Upper lobe of left lung (tissue), 6 donors: ENCODE results near the gene FHOD3. TPM values are rescaled to one million over a fixed set of nuclear protein-coding genes. Genes with fewer than 3 reads are reported as not detected.

ENCODE experiments used
- ATAC-seq, 2 donors: fragments of 200-7000 bp; cut with Tn5 transposase; one replicate each; pipeline ENCODE4 v1.9.1; 2022; ENCODE audit warnings: mild to moderate bottlenecking in 2 of 2, moderate library complexity in 2 of 2; ENCODE audit not compliant: low FRiP score in 2 of 2
- DNase-seq, 2 donors: peaks; one replicate each; pipeline ENCODE4 v3.0.0-alpha.2; 2019 to 2020
- H3K27ac ChIP-seq, 4 donors: fragments of 200-600 bp; sonication (generic); one replicate each; pipeline ENCODE4 v1.5.1; 2016 to 2019
- H3K27me3 ChIP-seq, 4 donors: fragments of 200-600 bp; sonication (generic); one replicate each; pipeline ENCODE4 v1.5.1; 2017 to 2019
- H3K36me3 ChIP-seq, 4 donors: fragments of 200-600 bp; sonication (generic); one replicate each; pipeline ENCODE4 v1.5.1; 2016 to 2019
- H3K4me1 ChIP-seq, 4 donors: fragments of 200-600 bp; sonication (generic); one replicate each; pipeline ENCODE4 v1.5.1; 2018 to 2019
- H3K4me3 ChIP-seq, 4 donors: fragments of 200-600 bp; sonication (generic); one replicate each; pipeline ENCODE4 v1.5.1; 2017 to 2019; ENCODE audit warnings: mild to moderate bottlenecking in 2 of 4, moderate library complexity in 1 of 4
- H3K9me3 ChIP-seq, 4 donors: fragments of 200-600 bp; sonication (generic); one replicate each; pipeline ENCODE4 v1.5.1; 2018 to 2019
- CTCF ChIP-seq, 6 experiments: fragments of 450-650 bp in 4 of 6; fragments of 200-600 bp in 2 of 6; sonication (generic) in 2 of 6; IDR thresholded peaks; one replicate each; pipeline ENCODE4 v1.5.1; 2016 to 2019; ENCODE audit warnings: antibody characterized with exemption in 6 of 6
- EP300 ChIP-seq, 4 donors: sonication (generic); formaldehyde crosslinking; IDR thresholded peaks; one replicate each; pipeline ENCODE4 v1.5.1; 2017; ENCODE audit warnings: antibody characterized with exemption in 4 of 4, control low read depth in 2 of 4
- POLR2A ChIP-seq, 4 donors: fragments of 450-650 bp; IDR thresholded peaks; one replicate each; pipeline ENCODE4 v1.5.1; 2016 to 2017; ENCODE audit warnings: antibody characterized with exemption in 4 of 4, mild to moderate bottlenecking in 2 of 4
- POLR2AphosphoS5 ChIP-seq, 2 donors: sonication (generic); formaldehyde crosslinking; IDR thresholded peaks; one replicate each; pipeline ENCODE4 v1.5.1; 2017; ENCODE audit warnings: antibody characterized with exemption in 2 of 2
- WGBS, 2 donors: methylation state at CpG; one replicate each; pipeline ENCODE4 v1.1.5; 2017 to 2018; 5-methylcytosine and 5-hydroxymethylcytosine counted together
- total RNA-seq, 6 donors: library from RNA; depleted of rRNA in 4 of 6; stranded (reverse); fragments of >200 nt in 4 of 6; gene quantifications; one replicate each; pipeline versions ENCODE4 v1.1.0 to v1.2.1, GENCODE V29; 2016 to 2021
- donor health status: DM: no; HTN: no; CAD: no; lungs with moderate emphysema.
- donor health status: DM: no; HTN: yes; CAD: no; lungs with severe emphysema.

FHOD3 gene
- total RNA-seq, 6 donors from 2014 or later, result 0.40 to 4.8 (median 2.8) TPM

DNA sequence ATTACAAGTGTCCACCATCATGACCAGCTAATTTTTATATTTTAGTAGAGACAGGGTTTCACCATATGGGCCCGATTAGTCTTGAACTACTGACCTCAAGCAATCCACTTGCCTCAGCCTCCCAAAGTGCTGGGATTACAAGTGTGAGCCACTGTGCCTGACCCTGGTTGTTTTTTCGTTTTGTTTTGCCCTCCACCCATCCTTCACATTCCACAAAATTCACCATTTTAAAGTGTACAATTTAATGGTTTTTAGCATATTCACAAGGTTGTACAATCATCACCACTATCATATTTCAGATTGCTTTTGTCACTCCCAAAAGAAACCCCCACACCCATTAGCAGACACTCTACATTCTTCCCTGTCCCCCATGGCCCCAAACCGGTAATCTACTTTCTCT, 316.3 kb downstream of the FHOD3 start:
- no peak for DNase-seq
- ATAC-seq, result no peak
- H3K27ac ChIP-seq, result no peak overlapping the region
- H3K27me3 ChIP-seq, result no peaks in the 10 kb centered on the region
- no peak overlapping the region for H3K4me3 ChIP-seq
- no peaks in the 10 kb centered on the region for H3K36me3 ChIP-seq
- TF ChIP-seq POLR2AphosphoS5 (IDR thresholded peaks at IDR 0.05), result no peak
- no peaks in the 10 kb centered on the region for H3K9me3 ChIP-seq
- no peaks in the 10 kb centered on the region for H3K4me1 ChIP-seq
- 81 to 82% methylated on average over 3 of the region's 3 CpGs for WGBS, 2 donors

DNA sequence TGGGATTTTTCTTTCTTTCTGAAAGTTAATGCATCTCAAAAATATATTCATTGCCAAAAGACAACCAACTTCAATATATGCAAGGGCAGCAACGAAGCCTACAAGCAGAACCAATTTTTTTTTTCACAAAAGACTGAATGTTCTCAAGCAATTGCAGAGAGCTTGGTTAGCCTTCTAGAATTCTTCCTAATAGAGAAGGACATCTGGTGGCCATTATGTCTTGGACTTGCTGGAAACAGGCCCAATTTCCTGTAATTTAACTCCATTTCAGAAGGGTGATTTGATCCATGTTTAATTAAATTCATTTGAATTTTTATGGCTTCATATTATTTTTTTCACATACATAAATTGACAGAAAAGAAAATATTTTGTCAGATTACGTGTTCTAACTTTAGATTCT, 323.3 kb downstream of the FHOD3 start:
- WGBS, 2 donors, result 43 to 47% methylated on average over 2 of the region's 2 CpGs
- H3K4me1 ChIP-seq, result no peaks in the 10 kb centered on the region
- no peaks in the 10 kb centered on the region for H3K36me3 ChIP-seq
- no peaks in the 10 kb centered on the region for H3K9me3 ChIP-seq
- no peaks in the 10 kb centered on the region for H3K27me3 ChIP-seq
- TF ChIP-seq CTCF (IDR thresholded peaks at IDR 0.05) (no peak), EP300 (IDR thresholded peaks at IDR 0.05) (no peak), POLR2AphosphoS5 (IDR thresholded peaks at IDR 0.05) (no peak), POLR2A (IDR thresholded peaks at IDR 0.05) (no peak)
- no peak for DNase-seq
- H3K27ac ChIP-seq, result no peak overlapping the region
- ATAC-seq, result no peak
- no peak overlapping the region for H3K4me3 ChIP-seq

DNA sequence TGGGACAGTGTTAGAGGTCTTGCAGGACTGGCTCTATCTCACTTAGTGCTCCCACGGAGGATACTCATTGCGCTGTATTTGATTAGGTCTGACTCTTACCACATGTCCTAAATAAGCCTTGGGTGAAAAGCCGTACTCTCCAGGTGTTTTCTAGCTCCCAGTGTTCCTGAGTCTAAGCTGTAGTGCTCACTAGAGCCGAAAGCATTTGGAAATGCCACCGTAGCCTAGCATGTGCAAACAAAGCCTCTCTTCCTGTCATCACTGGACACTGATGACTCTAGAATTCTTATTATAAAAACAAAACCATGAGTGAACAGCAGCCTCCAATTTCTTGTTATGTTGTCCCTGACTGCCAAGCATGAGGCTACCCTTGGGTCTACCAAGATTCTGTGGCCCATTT, 325.1 kb downstream of the FHOD3 start:
- WGBS, 2 donors, result 80 to 92% methylated on average over 5 of the region's 5 CpGs

GRCh38 chr18:36623091-36623490, 325.6 kb downstream of the FHOD3 start:
- DNase-seq (no peak), ATAC-seq (no peak)
- TF ChIP-seq POLR2AphosphoS5 (IDR thresholded peaks at IDR 0.05), result no peak
- no peak for TF ChIP-seq CTCF (IDR thresholded peaks at IDR 0.05)
- TF ChIP-seq POLR2A (IDR thresholded peaks at IDR 0.05), result no peak
- TF ChIP-seq EP300 (IDR thresholded peaks at IDR 0.05), result no peak
- no peaks in the 10 kb centered on the region for H3K27me3 ChIP-seq
- no peak overlapping the region for H3K27ac ChIP-seq
- no peaks in the 10 kb centered on the region for H3K36me3 ChIP-seq
- no peak overlapping the region for H3K4me3 ChIP-seq
- 86 to 87% methylated on average over 1 of the region's 1 CpG for WGBS, 2 donors
- H3K9me3 ChIP-seq, result no peaks in the 10 kb centered on the region
- H3K4me1 ChIP-seq, result no peaks in the 10 kb centered on the region

More for the DNA sequence above, 325.1 kb downstream of the FHOD3 start:
- Histone ChIP-seq H3K4me3 (no peak overlapping the region), H3K9me3 (no peaks in the 10 kb centered on the region), H3K27me3 (no peaks in the 10 kb centered on the region), H3K36me3 (no peaks in the 10 kb centered on the region), H3K27ac (no peak overlapping the region), H3K4me1 (no peaks in the 10 kb centered on the region)
- TF ChIP-seq EP300 (IDR thresholded peaks at IDR 0.05) (no peak), CTCF (IDR thresholded peaks at IDR 0.05) (no peak), POLR2AphosphoS5 (IDR thresholded peaks at IDR 0.05) (no peak), POLR2A (IDR thresholded peaks at IDR 0.05) (no peak)
- DNase-seq (no peak), ATAC-seq (no peak)

DNA sequence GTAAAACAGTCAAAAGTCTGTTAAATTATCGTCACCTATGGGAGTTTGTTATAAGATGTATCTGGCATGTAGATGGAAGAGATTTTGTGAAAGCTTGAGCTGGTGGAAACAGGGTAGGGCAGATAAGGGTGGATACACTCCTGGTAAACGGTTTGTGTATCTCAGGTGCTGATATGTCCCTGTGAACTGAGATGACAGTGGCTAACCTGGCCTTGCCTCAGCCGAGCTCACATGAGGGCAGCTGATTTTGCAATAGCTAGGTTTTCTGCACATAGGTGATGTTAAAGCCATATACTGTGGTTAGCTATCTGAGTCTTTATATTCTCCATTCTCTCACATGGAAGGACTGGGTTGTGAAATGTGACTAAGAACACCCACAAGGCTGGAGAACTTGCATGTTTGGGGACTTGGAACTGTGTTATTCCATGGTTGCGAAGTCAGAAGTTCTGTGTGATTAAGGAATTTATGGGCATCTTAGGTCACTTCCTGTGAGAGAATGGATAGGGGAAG, 326.2 kb downstream of the FHOD3 start:
- no peak overlapping the region for H3K27ac ChIP-seq
- 76 to 85% methylated on average over 4 of the region's 4 CpGs for WGBS, 2 donors
- no peak for ATAC-seq
- TF ChIP-seq POLR2A (IDR thresholded peaks at IDR 0.05) (no peak), EP300 (IDR thresholded peaks at IDR 0.05) (no peak), POLR2AphosphoS5 (IDR thresholded peaks at IDR 0.05) (no peak), CTCF (IDR thresholded peaks at IDR 0.05) (no peak)
- no peaks in the 10 kb centered on the region for H3K9me3 ChIP-seq
- H3K4me1 ChIP-seq, result no peaks in the 10 kb centered on the region
- H3K27me3 ChIP-seq, result no peaks in the 10 kb centered on the region
- H3K4me3 ChIP-seq, result no peak overlapping the region
- H3K36me3 ChIP-seq, result no peaks in the 10 kb centered on the region
- DNase-seq, result no peak
